ENCODE data around the gene RLBP1. TPM values are rescaled to one million over a fixed set of nuclear protein-coding genes. Genes with fewer than 3 reads are reported as not detected.

The RLBP1 gene
- total RNA-seq, 1 experiment from 2014 or later, result not detected

- TF ChIP-seq E2F1 (CRISPR knock-in tag; IDR thresholded peaks at IDR 0.05) (no peak), FOXJ3 (CRISPR knock-in tag; IDR thresholded peaks at IDR 0.05; ENCODE audit: borderline replicate concordance) (no peak), JUN (CRISPR knock-in tag; IDR thresholded peaks at IDR 0.05) (no peak), JAZF1 (CRISPR knock-in tag; IDR thresholded peaks at IDR 0.05) (no peak)
- TF ChIP-seq, protein P1, sequence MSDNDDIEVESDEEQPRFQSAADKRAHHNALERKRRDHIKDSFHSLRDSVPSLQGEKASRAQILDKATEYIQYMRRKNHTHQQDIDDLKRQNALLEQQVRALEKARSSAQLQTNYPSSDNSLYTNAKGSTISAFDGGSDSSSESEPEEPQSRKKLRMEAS (CRISPR knock-in tag; IDR thresholded peaks at IDR 0.05), result no peak
Measured at GRCh38 chr15:89217686-89218376, 3.5 kb downstream of the RLBP1 start (continued).

GRCh38 chr15:89217031-89217430 is 4.3 kb downstream of the RLBP1 start:
- Mint-ChIP-seq H3K27ac (no peak overlapping the region), H3K4me1 (0 out of 2 replicates have a peak, but pooled peaks cover 3% of the 10 kb centered on the region), H3K36me3 (no peaks in the 10 kb centered on the region), H3K9me3 (no peaks in the 10 kb centered on the region), H3K4me3 (no peak overlapping the region), H3K27me3 (ENCODE audit: low read depth) (peaks cover 3% of the 10 kb centered on the region; the same call in 1 of the 2 replicates)
- ChIA-PET POLR2A (no interaction called here), CTCF (interaction anchor here (4.4 kb wide), 1 partner anchor 11 kb away, joined by 56 read pairs; no protein-coding TSS in a partner anchor)
- no peak for DNase-seq (ENCODE audit: low spot score)
- ATAC-seq, result no peak
- TF ChIP-seq ZNF121 (CRISPR knock-in tag; IDR thresholded peaks at IDR 0.05) (no peak), ZNF317 (CRISPR knock-in tag; IDR thresholded peaks at IDR 0.05; ENCODE audit: borderline replicate concordance, low read depth) (no peak), ARID4B (CRISPR knock-in tag; IDR thresholded peaks at IDR 0.05; ENCODE audit: borderline replicate concordance) (no peak), CREB1 (CRISPR knock-in tag; IDR thresholded peaks at IDR 0.05) (no peak), HMGA2 (CRISPR knock-in tag; IDR thresholded peaks at IDR 0.05) (no peak), ZNF281 (CRISPR knock-in tag; IDR thresholded peaks at IDR 0.05) (no peak)
- TF ChIP-seq, protein P2, sequence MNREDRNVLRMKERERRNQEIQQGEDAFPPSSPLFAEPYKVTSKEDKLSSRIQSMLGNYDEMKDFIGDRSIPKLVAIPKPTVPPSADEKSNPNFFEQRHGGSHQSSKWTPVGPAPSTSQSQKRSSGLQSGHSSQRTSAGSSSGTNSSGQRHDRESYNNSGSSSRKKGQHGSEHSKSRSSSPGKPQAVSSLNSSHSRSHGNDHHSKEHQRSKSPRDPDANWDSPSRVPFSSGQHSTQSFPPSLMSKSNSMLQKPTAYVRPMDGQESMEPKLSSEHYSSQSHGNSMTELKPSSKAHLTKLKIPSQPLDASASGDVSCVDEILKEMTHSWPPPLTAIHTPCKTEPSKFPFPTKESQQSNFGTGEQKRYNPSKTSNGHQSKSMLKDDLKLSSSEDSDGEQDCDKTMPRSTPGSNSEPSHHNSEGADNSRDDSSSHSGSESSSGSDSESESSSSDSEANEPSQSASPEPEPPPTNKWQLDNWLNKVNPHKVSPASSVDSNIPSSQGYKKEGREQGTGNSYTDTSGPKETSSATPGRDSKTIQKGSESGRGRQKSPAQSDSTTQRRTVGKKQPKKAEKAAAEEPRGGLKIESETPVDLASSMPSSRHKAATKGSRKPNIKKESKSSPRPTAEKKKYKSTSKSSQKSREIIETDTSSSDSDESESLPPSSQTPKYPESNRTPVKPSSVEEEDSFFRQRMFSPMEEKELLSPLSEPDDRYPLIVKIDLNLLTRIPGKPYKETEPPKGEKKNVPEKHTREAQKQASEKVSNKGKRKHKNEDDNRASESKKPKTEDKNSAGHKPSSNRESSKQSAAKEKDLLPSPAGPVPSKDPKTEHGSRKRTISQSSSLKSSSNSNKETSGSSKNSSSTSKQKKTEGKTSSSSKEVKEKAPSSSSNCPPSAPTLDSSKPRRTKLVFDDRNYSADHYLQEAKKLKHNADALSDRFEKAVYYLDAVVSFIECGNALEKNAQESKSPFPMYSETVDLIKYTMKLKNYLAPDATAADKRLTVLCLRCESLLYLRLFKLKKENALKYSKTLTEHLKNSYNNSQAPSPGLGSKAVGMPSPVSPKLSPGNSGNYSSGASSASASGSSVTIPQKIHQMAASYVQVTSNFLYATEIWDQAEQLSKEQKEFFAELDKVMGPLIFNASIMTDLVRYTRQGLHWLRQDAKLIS (CRISPR knock-in tag; IDR thresholded peaks at IDR 0.05; ENCODE audit: borderline replicate concordance), result no peak
